Raji (cell line): Measurements from ENCODE around the gene CPXM2.

ENCODE experiments used
- POLR2A ChIP-seq: IDR thresholded peaks from 2 replicates; pipeline ENCODE4 v1.6.1; 2011; ENCODE audit warnings: low read depth, low read length, control low read depth; ENCODE audit not compliant: insufficient read depth

Gene CPXM2

GRCh38 chr10:123703195-123703790, 188.3 kb downstream of the CPXM2 start:
- TF ChIP-seq POLR2A: no peak
